SK-N-SH (cell line): ENCODE measurements around the gene PRF1. TPM values are rescaled to one million over a fixed set of nuclear protein-coding genes. Genes with fewer than 3 reads are reported as not detected.

ENCODE experiments used
- CTCF ChIA-PET: fragments of 300-600, 350-600 bp; formaldehyde crosslinking; extraction: SDS; loops from one replicate; lab custom pipeline; 2021; lab: Yijun Ruan, JAX
- POLR2A ChIA-PET: fragments of 350-600 bp; sonication (Branson Sonifier 250); formaldehyde crosslinking; extraction: SDS; loops from one replicate; lab custom pipeline; 2020; ENCODE audit warnings: antibody characterized with exemption, inconsistent platforms; lab: Yijun Ruan, JAX
- DNase-seq: peaks from one replicate; pipeline ENCODE4 v3.0.0; 2012
- H2AFZ ChIP-seq: fragments of 200-600 bp; sonication (generic); 2 replicates; pipeline ENCODE4 v1.8.1; 2016; ENCODE audit warnings: antibody characterized with exemption, mild to moderate bottlenecking, low read depth
- H3F3A ChIP-seq: fragments of 200-600 bp; sonication (generic); replicated peaks from 2 replicates; pipeline ENCODE3; 2016; ENCODE audit warnings: antibody characterized with exemption, mild to moderate bottlenecking; ENCODE audit not compliant: insufficient read depth
- H3K27ac ChIP-seq, 2 experiments: fragments of 200-500 bp in 1 of 2; fragments of 200-600 bp in 1 of 2; sonication (Bioruptor generic) in 1 of 2; sonication (generic), shearing (Covaris generic) in 1 of 2; 2 replicates each; pipeline versions ENCODE4 v1.5.1 to v1.6.1; 2014 to 2016; ENCODE audit warnings: low read depth in 2 of 2, inconsistent platforms in 1 of 2, low read length in 1 of 2, mild to moderate bottlenecking in 1 of 2, mixed read lengths in 1 of 2
- H3K27me3 ChIP-seq: fragments of 200-600 bp; sonication (generic), shearing (Covaris generic); 2 replicates; pipeline ENCODE4 v1.6.1; 2016; ENCODE audit warnings: mixed run types; ENCODE audit not compliant: insufficient read depth
- H3K36me3 ChIP-seq, 2 experiments: fragments of 200-500 bp in 1 of 2; fragments of 200-600 bp in 1 of 2; sonication (Bioruptor generic) in 1 of 2; sonication (generic) in 1 of 2; replicated peaks in 1 of 2; 2 replicates each; pipeline versions ENCODE3 to v1.5.1; 2014 to 2016; ENCODE audit warnings: low read length in 1 of 2, mild to moderate bottlenecking in 1 of 2; ENCODE audit not compliant: insufficient read depth in 2 of 2, control insufficient read depth in 1 of 2
- H3K4me1 ChIP-seq, 2 experiments: fragments of 200-500 bp in 1 of 2; fragments of 200-600 bp in 1 of 2; sonication (Bioruptor generic) in 1 of 2; sonication (generic), shearing (Covaris generic) in 1 of 2; 2 replicates each; pipeline versions ENCODE4 v1.5.1 to v1.6.1; 2014 to 2016; ENCODE audit warnings: low read depth in 1 of 2, low read length in 1 of 2, mixed run types in 1 of 2; ENCODE audit not compliant: insufficient read depth in 2 of 2, control insufficient read depth in 1 of 2
- H3K4me2 ChIP-seq: fragments of 200-600 bp; sonication (generic), shearing (Covaris generic); 2 replicates; pipeline ENCODE4 v1.6.1; 2017; ENCODE audit warnings: mixed run types
- H3K4me3 ChIP-seq, 2 experiments: fragments of 200-500 bp in 1 of 2; fragments of 200-600 bp in 1 of 2; sonication (Bioruptor generic) in 1 of 2; sonication (generic), shearing (Covaris generic) in 1 of 2; 2 replicates each; pipeline versions ENCODE4 v1.5.1 to v1.8.1; 2014 to 2016; ENCODE audit warnings: low read depth in 2 of 2, inconsistent platforms in 1 of 2, low read length in 1 of 2, mild to moderate bottlenecking in 1 of 2, mixed read lengths in 1 of 2, moderate library complexity in 1 of 2
- H3K79me2 ChIP-seq: fragments of 200-600 bp; sonication (generic); 2 replicates; pipeline ENCODE4 v1.8.1; 2017; ENCODE audit warnings: mild to moderate bottlenecking; ENCODE audit not compliant: insufficient read depth
- H3K9ac ChIP-seq: fragments of 200-600 bp; sonication (generic); 2 replicates; pipeline ENCODE4 v1.6.1; 2017; ENCODE audit warnings: mixed run types
- H3K9me2 ChIP-seq: fragments of 200-600 bp; sonication (generic); 2 replicates; pipeline ENCODE4 v1.6.1; 2017; ENCODE audit warnings: mixed run types
- H3K9me3 ChIP-seq: fragments of 200-600 bp; sonication (generic); 2 replicates; pipeline ENCODE4 v1.6.1; 2017; ENCODE audit warnings: mixed run types, mild to moderate bottlenecking, moderate library complexity
- H4K20me1 ChIP-seq: fragments of 200-600 bp; sonication (generic); 2 replicates; pipeline ENCODE4 v1.6.1; 2017; ENCODE audit warnings: mild to moderate bottlenecking, mixed run types; ENCODE audit not compliant: insufficient read depth
- CHD2 ChIP-seq: fragments of 150-350 bp; IDR thresholded peaks from 2 replicates; pipeline ENCODE4 v1.6.1; 2018; ENCODE audit warnings: low read length; ENCODE audit not compliant: partially characterized antibody
- CTCF ChIP-seq: fragments of 200-600 bp; sonication (generic); IDR thresholded peaks from 2 replicates; pipeline ENCODE4 v1.6.1; 2017; ENCODE audit warnings: antibody characterized with exemption, mild to moderate bottlenecking, moderate library complexity
- ELF1 ChIP-seq: IDR thresholded peaks from 2 replicates; pipeline ENCODE4 v1.4.0; 2012
- EZH2phosphoT487 ChIP-seq: fragments of 200-600 bp; sonication (generic); IDR thresholded peaks from 2 replicates; pipeline ENCODE4 v1.6.1; 2017; ENCODE audit warnings: low read depth, mixed run types, mild to moderate bottlenecking, antibody characterized with exemption, moderate library complexity, borderline replicate concordance
- FOXM1 ChIP-seq: IDR thresholded peaks from 2 replicates; pipeline ENCODE4 v1.4.0; 2012; ENCODE audit warnings: low read depth, mild to moderate bottlenecking
- GABPA ChIP-seq: IDR thresholded peaks from 2 replicates; pipeline ENCODE4 v1.4.0; 2012; ENCODE audit warnings: low read depth, mild to moderate bottlenecking
- GATA2 ChIP-seq: sonication (generic); formaldehyde crosslinking; IDR thresholded peaks from 2 replicates; pipeline ENCODE4 v1.5.0; 2020; ENCODE audit warnings: mild to moderate bottlenecking, missing genetic modification reagents
- MAX ChIP-seq: IDR thresholded peaks from 2 replicates; pipeline ENCODE4 v1.4.0; 2012; ENCODE audit warnings: low read depth
- MEF2A ChIP-seq: IDR thresholded peaks from 2 replicates; pipeline ENCODE4 v1.4.0; 2012; ENCODE audit warnings: low read depth, borderline replicate concordance
- MXI1 ChIP-seq: IDR thresholded peaks from 2 replicates; pipeline ENCODE4 v1.6.1; 2012; ENCODE audit warnings: mild to moderate bottlenecking, low read depth, low read length, improper control_type of control experiment
- NFIC ChIP-seq: IDR thresholded peaks from 2 replicates; pipeline ENCODE4 v1.4.0; 2012; ENCODE audit warnings: borderline replicate concordance
- RCOR1 ChIP-seq: fragments of 150-350 bp; IDR thresholded peaks from 2 replicates; pipeline ENCODE4 v1.6.1; 2017; ENCODE audit warnings: antibody characterized with exemption, low read length
- RFX5 ChIP-seq: IDR thresholded peaks from 2 replicates; pipeline ENCODE4 v1.6.1; 2012; ENCODE audit warnings: mild to moderate bottlenecking, improper control_type of control experiment, low read length
- SIN3A ChIP-seq: IDR thresholded peaks from 2 replicates; pipeline ENCODE4 v1.6.1; 2012; ENCODE audit warnings: low read depth, mild to moderate bottlenecking, low read length, moderate library complexity, borderline replicate concordance
- SMC3 ChIP-seq: IDR thresholded peaks from 2 replicates; pipeline ENCODE4 v1.6.1; 2012; ENCODE audit warnings: low read depth, low read length, improper control_type of control experiment
- TAF1 ChIP-seq: IDR thresholded peaks from 2 replicates; pipeline ENCODE4 v1.6.1; 2012; ENCODE audit warnings: low read depth, mild to moderate bottlenecking, low read length, moderate library complexity, borderline replicate concordance
- TCF12 ChIP-seq: IDR thresholded peaks from 2 replicates; pipeline ENCODE4 v1.4.0; 2012
- TEAD4 ChIP-seq: IDR thresholded peaks from 2 replicates; pipeline ENCODE4 v1.4.0; 2012; ENCODE audit warnings: mild to moderate bottlenecking, borderline replicate concordance; ENCODE audit not compliant: insufficient read depth
- USF2 ChIP-seq: fragments of 150-350 bp; IDR thresholded peaks from 2 replicates; pipeline ENCODE4 v1.6.1; 2017; ENCODE audit warnings: antibody characterized with exemption, low read length, low read depth, borderline replicate concordance
- YY1 ChIP-seq: IDR thresholded peaks from 2 replicates; pipeline ENCODE4 v1.4.0; 2012; ENCODE audit warnings: low read depth, mild to moderate bottlenecking
- WGBS: methylation state at CpG from one replicate; pipeline ENCODE4 v1.1.6; 2017; ENCODE audit warnings: low lambda C conversion rate; 5-methylcytosine and 5-hydroxymethylcytosine counted together
- polyA plus RNA-seq, 3 experiments: library from polyadenylated mRNA; depleted of rRNA; stranded (reverse); fragments of >200 nt; gene quantifications; 2 replicates each; pipeline ENCODE4 v1.2.3, GENCODE V29; 2012
- TF ChIP-seq, protein P1 (sequence below): IDR thresholded peaks from 2 replicates; pipeline ENCODE4; 2012

The PRF1 gene
- polyA plus RNA-seq, 1 of the 3 experiments (the other 2 are of a cell fraction): not detected

DNA sequence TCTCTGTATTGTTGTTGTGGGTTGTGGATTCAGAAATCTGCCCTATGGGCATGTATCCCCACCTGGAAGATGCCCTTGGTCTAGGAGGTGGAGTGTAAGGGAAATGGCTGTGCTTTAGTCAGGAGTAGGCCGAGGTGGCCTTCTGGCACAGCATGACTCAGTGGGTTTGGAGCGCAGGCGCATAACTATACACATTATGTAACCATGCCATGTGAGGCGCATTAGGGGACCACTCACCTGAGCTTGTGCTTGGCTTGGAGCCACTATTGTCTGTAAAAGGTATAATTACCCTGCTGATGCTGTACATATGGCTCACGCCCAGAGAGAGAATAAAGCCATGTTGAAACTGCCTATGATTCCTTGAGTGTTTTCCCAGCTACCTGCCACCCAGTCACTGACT, 49.1 kb upstream of the PRF1 start:
- peaks cover 13% of the 10 kb centered on the region for H3F3A ChIP-seq
- H3K4me2 ChIP-seq: no peak overlapping the region
- TF ChIP-seq GATA2 (CRISPR knock-in tag): no peak
- no peak for TF ChIP-seq MAX
- no peak for TF ChIP-seq RCOR1
- no peak for TF ChIP-seq MXI1
- TF ChIP-seq RFX5: no peak
- TF ChIP-seq EZH2phosphoT487: no peak
- no peak for TF ChIP-seq MEF2A
- TF ChIP-seq SIN3A: no peak
- no peak for TF ChIP-seq GABPA
- no peak for TF ChIP-seq TEAD4
- TF ChIP-seq CHD2: no peak
- no peak for TF ChIP-seq FOXM1
- TF ChIP-seq, all 33 proteins: peak for 0
- ChIA-PET POLR2A (no interaction called here), CTCF (no interaction called here)
- Histone ChIP-seq H3K9me2 (no peaks in the 10 kb centered on the region), H3K27ac (no peak overlapping the region), H2AFZ (no peak overlapping the region), H3K9ac (no peak overlapping the region), H4K20me1 (no peaks in the 10 kb centered on the region), H3K4me1 (peaks cover 5 to 9% of the 10 kb centered on the region in 2 experiments; a peak in 3 of 4 replicates), H3K4me3 (no peak overlapping the region), H3K9me3 (no peaks in the 10 kb centered on the region), H3K36me3 (no peaks in the 10 kb centered on the region), H3K79me2 (no peaks in the 10 kb centered on the region), H3K27me3 (no peaks in the 10 kb centered on the region)
- WGBS: 90% methylated on average over 5 of the region's 5 CpGs
- no peak for DNase-seq

DNA sequence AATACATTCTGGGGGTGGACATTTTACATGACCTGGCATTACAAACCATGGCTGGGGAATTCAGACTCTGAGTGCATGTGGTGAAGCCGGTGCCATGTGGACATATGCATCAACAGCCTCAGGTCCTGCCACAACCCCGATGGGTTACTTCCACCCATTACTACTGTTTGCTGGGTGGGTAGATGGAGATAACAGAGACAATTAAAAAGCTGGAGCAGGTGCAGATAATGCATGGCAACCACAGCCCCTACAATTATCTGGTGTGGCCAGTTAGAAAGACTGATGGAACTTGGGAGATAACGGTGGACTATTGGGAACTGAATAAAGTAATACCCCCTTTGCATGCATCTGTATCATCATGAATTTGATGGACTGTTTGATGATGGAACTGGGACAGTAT, 48.2 kb upstream of the PRF1 start:
- CTCF ChIA-PET: no interaction called here
- no peak overlapping the region for H3K27ac ChIP-seq
- WGBS: 69% methylated on average over 3 of the region's 3 CpGs

More for the DNA sequence above, 48.2 kb upstream of the PRF1 start:
- H3K4me2 ChIP-seq: no peak overlapping the region
- DNase-seq: no peak
- H3K4me3 ChIP-seq: no peak overlapping the region
- no peak overlapping the region for H3K9ac ChIP-seq
- H3K79me2 ChIP-seq: no peaks in the 10 kb centered on the region
- no peaks in the 10 kb centered on the region for H3K9me3 ChIP-seq
- H3K4me1 ChIP-seq: peaks cover 0 to 9% of the 10 kb centered on the region in 2 experiments; a peak in 2 of 4 replicates
- TF ChIP-seq CHD2 (no peak), NFIC (no peak), MEF2A (no peak), TCF12 (no peak), USF2 (no peak), TAF1 (no peak), SMC3 (no peak), CTCF (no peak), ELF1 (no peak), YY1 (no peak)
- TF ChIP-seq, protein P1, sequence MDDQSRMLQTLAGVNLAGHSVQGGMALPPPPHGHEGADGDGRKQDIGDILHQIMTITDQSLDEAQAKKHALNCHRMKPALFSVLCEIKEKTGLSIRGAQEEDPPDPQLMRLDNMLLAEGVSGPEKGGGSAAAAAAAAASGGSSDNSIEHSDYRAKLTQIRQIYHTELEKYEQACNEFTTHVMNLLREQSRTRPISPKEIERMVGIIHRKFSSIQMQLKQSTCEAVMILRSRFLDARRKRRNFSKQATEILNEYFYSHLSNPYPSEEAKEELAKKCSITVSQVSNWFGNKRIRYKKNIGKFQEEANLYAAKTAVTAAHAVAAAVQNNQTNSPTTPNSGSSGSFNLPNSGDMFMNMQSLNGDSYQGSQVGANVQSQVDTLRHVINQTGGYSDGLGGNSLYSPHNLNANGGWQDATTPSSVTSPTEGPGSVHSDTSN: no peak
- no peaks in the 10 kb centered on the region for H3K9me2 ChIP-seq
- peaks cover 6% of the 10 kb centered on the region for H3F3A ChIP-seq
- H2AFZ ChIP-seq: no peak overlapping the region
- no peaks in the 10 kb centered on the region for H3K36me3 ChIP-seq
- no peaks in the 10 kb centered on the region; the same call in 1 of the 2 replicates for H3K27me3 ChIP-seq
- POLR2A ChIA-PET: no interaction called here
- no peaks in the 10 kb centered on the region for H4K20me1 ChIP-seq
